Brain microvascular endothelial cell (primary cell): ENCODE results near the gene TBXAS1.

ENCODE experiments used
- DNase-seq: peaks from one replicate; pipeline ENCODE4 v3.0.0-alpha.2; 2020
- H3K27ac ChIP-seq: fragments of 250-450 bp; sonication (Bioruptor Pico); 2 replicates; pipeline ENCODE4 v1.5.1; 2020; ENCODE audit warnings: mild to moderate bottlenecking, moderate library complexity
- H3K27me3 ChIP-seq: fragments of 250-450 bp; sonication (Bioruptor Pico); replicated peaks from 2 replicates; pipeline ENCODE4 v1.5.1; 2020; ENCODE audit warnings: mild to moderate bottlenecking
- H3K36me3 ChIP-seq: fragments of 250-450 bp; sonication (Bioruptor Pico); replicated peaks from 2 replicates; pipeline ENCODE4 v1.5.1; 2020; ENCODE audit warnings: mild to moderate bottlenecking
- H3K4me3 ChIP-seq: 2 replicates; pipeline ENCODE4 v1.5.1; 2011; ENCODE audit warnings: low read depth, mild to moderate bottlenecking, control low read depth, low read length, moderate library complexity
- in situ Hi-C: cut with HindIII; loops from 2 replicates; pipeline ENCODE4 v1.10.0; 2017; ENCODE audit warnings: low sequenced_read_pairs, low pct_ligation_motif_present
- TF ChIP-seq, protein P1 (sequence below): IDR thresholded peaks from 2 replicates; pipeline ENCODE4 v1.5.1; 2011; ENCODE audit warnings: low read depth, mild to moderate bottlenecking, moderate library complexity, low read length, control low read depth, inconsistent platforms; ENCODE audit errors: missing control alignments

The TBXAS1 gene

GRCh38 chr7:140039896-140040295 is 210.8 kb downstream of the TBXAS1 start:
- no peaks in the 10 kb centered on the region for H3K27me3 ChIP-seq
- in situ Hi-C loops, result no loop called here
- DNase-seq, result no peak
- H3K36me3 ChIP-seq, result peaks cover 5% of the 10 kb centered on the region
- TF ChIP-seq, protein P1, sequence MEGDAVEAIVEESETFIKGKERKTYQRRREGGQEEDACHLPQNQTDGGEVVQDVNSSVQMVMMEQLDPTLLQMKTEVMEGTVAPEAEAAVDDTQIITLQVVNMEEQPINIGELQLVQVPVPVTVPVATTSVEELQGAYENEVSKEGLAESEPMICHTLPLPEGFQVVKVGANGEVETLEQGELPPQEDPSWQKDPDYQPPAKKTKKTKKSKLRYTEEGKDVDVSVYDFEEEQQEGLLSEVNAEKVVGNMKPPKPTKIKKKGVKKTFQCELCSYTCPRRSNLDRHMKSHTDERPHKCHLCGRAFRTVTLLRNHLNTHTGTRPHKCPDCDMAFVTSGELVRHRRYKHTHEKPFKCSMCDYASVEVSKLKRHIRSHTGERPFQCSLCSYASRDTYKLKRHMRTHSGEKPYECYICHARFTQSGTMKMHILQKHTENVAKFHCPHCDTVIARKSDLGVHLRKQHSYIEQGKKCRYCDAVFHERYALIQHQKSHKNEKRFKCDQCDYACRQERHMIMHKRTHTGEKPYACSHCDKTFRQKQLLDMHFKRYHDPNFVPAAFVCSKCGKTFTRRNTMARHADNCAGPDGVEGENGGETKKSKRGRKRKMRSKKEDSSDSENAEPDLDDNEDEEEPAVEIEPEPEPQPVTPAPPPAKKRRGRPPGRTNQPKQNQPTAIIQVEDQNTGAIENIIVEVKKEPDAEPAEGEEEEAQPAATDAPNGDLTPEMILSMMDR, result no peak
- H3K27ac ChIP-seq, result no peak overlapping the region
- H3K4me3 ChIP-seq, result no peak overlapping the region

- TF ChIP-seq, protein P1, result no peak
Measured at GRCh38 chr7:140041659-140042385, 212.8 kb downstream of the TBXAS1 start.

DNA sequence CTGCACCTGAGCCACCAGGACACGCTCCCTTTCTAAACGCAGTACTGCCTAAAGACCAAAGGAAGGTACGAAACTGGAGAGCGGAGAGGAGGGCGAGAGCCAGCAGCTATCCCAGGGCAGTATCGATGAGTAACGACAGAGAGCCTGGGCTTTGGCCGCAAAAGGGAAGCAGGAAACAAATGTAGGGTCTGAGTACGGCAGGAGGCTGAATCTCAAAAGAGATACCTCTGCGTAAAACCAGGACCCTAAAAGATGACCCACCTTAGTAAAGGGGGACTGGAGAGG is 213.3 kb downstream of the TBXAS1 start:
- H3K36me3 ChIP-seq, result peaks cover 2% of the 10 kb centered on the region
- no peaks in the 10 kb centered on the region for H3K27me3 ChIP-seq
- H3K27ac ChIP-seq, result peak overlapping the region; percentile 54
- H3K4me3 ChIP-seq, result no peak overlapping the region
- in situ Hi-C loops, result no loop called here
- TF ChIP-seq, protein P1, result no peak
- no peak for DNase-seq

More at GRCh38 chr7:140041659-140042385, 212.8 kb downstream of the TBXAS1 start:
- DNase-seq, result peak; percentile 55
- Histone ChIP-seq H3K27ac (peak overlapping the region; percentile 54), H3K27me3 (no peaks in the 10 kb centered on the region), H3K4me3 (peak overlapping the region; percentile 3), H3K36me3 (peaks cover 5% of the 10 kb centered on the region)
- in situ Hi-C loops, result no loop called here

- Histone ChIP-seq H3K36me3 (no peaks in the 10 kb centered on the region), H3K27me3 (no peaks in the 10 kb centered on the region), H3K27ac (no peak overlapping the region), H3K4me3 (no peak overlapping the region)
- TF ChIP-seq, protein P1, result no peak
- in situ Hi-C loops, result no loop called here
- no peak for DNase-seq
Measured at GRCh38 chr7:140044251-140044650, 215.2 kb downstream of the TBXAS1 start.

GRCh38 chr7:140045697-140046096 is 216.6 kb downstream of the TBXAS1 start:
- no peaks in the 10 kb centered on the region for H3K27me3 ChIP-seq
- TF ChIP-seq, protein P1, result no peak
- no peak for DNase-seq
- H3K27ac ChIP-seq, result no peak overlapping the region
- no peaks in the 10 kb centered on the region for H3K36me3 ChIP-seq
- no peak overlapping the region for H3K4me3 ChIP-seq
- in situ Hi-C loops, result no loop called here

- H3K27me3 ChIP-seq, result no peaks in the 10 kb centered on the region
- no peak overlapping the region for H3K4me3 ChIP-seq
- in situ Hi-C loops, result no loop called here
- DNase-seq, result no peak
- no peak overlapping the region for H3K27ac ChIP-seq
- TF ChIP-seq, protein P1, result no peak
- no peaks in the 10 kb centered on the region for H3K36me3 ChIP-seq
Measured at GRCh38 chr7:140047197-140047596, 218.1 kb downstream of the TBXAS1 start.
